HG02943 (cell line): Measurements from ENCODE around the gene RFTN1.

Source experiments
- ATAC-seq: cut with Tn5 transposase; IDR thresholded peaks from one replicate; pipeline ENCODE4 v1.9.1; 2021; ENCODE audit warnings: mild to moderate bottlenecking, low read depth, moderate library complexity; ENCODE audit not compliant: unreplicated experiment

The RFTN1 gene

DNA sequence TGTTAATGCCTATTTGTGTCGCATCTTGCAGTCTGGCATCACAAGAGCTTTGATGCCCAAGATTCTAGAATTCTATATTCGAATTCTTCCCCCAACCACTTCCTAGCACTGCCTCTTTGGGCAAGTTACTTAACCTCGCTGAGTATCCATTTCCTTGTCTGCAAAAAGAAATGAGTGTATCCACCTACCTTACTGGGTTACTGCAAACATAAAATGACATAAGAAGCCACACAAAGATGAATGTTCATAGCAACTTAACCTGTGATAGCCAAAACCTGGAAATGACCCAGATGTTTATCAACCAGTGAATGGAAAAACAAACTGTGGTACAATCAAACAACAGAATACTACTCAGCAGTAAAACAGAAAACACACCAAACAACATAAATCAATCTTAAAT lies 24.9 kb downstream of the RFTN1 start:
- no peak for ATAC-seq

- no peak for ATAC-seq
Measured at GRCh38 chr3:16487511-16488175, 25.9 kb downstream of the RFTN1 start.

- no peak for ATAC-seq
Measured at GRCh38 chr3:16486951-16487480, 26.5 kb downstream of the RFTN1 start.

DNA sequence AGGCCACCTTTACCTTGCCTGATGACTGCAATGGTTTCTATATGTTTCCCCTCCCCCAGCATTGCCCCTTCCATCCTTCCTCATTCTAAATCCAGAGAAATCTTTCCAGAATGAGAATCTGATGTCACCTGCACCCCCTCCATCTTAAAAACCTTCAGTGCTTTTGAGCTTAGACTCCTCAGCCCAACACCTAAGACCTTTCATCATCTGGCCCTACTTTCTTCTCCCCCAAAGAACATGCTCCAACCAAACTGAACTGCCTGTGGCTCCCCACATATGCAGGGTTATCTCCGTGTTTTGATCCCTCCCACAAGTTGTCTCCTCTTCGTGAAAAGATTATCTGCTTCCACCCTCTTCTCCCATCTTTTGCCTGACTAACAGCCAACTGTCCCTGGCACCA lies 27.3 kb downstream of the RFTN1 start:
- ATAC-seq: no peak

- no peak for ATAC-seq
Measured at GRCh38 chr3:16485395-16485992, 28.0 kb downstream of the RFTN1 start.

DNA sequence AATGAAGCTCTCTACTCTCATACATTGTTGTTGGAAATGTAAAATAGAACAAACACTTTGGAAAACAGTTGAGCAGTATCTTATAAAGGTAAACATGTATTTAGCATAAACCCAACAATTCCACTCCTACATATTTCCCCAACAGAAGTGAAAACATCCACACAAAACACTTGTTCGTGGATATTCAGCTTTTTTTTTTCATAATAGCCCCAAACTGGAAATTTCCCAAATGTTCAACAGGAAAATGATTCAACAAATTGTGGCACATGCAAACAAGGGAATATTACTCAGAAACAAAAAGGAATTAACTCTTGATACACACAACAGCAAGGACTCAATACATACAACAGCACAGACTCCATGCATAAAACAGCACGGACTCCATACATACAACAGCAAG lies 28.5 kb downstream of the RFTN1 start:
- ATAC-seq: no peak

- no peak for ATAC-seq
Measured at GRCh38 chr3:16484216-16484615, 29.3 kb downstream of the RFTN1 start.

GRCh38 chr3:16482770-16483531 lies 30.5 kb downstream of the RFTN1 start:
- peak; percentile 52 for ATAC-seq

DNA sequence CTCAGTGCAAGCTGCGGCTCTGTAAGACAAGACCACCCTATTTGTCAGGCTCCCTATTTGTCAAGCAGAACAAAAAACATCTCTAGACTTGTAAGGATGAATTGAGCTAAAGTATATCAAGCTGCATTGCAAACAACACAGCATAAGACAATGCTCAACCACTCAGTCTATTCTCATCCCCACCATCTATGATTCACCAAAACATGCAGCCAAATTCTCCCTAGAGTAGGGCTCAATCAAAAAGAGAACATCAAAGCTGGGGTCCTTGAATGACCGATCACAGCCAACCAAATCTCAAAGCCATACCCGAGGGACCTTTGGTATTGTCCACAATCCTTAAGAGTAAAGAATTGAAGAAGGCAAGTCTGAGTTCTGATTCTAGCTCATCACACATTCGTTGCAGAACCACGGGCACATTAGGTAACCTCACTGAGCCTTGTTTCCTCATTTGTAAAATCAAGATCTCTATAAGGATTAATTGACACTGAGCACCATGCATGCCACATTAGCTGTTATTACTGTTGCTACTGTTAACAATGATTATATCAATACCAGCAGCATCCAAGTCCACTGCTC lies 31.2 kb downstream of the RFTN1 start:
- no peak for ATAC-seq

DNA sequence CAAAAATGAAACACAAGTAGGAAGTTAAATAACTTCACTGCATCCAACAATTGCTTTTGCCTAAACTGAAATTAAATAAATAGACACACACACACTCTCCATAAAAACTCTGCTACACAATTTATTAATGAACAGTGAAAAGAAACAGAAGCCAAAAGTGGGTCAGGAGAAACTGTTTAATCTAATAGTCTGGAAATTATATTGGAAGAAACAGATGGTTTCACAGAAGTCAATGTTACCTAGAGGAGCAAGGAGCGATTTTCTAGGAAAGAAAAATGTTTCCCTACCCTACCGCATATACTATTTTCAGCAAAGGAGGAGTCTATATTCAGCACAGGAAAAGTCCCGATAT lies 32.0 kb downstream of the RFTN1 start:
- no peak for ATAC-seq

DNA sequence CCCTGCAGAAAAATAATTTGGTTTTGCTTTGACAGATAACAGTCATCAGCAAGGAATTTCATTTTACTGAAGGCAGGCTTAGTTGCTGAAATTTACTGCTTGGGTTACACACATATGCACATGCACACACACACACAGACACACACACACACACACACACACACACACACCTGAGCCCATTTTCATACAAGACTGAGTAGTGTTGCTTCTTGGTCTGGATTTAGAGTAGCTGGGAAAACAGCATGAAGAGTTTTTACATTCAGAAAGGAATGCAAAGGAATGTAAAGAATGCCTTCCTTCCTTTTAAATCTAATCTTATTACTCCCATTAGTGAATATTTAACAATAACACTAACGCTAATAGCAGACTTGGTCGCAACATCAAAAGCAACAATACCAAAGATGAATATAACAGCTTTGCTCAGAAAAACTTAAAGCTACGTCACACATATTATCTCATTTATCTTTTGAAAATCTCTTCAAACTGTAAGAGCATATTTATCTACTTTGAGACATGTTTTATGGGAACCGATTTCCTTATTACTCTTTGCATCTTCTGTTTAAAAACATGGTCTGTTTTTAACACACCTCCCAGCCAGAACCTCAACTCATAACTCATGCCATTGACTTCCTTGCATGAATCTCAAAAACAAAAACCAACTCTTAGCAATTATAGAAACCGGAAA lies 32.5 kb downstream of the RFTN1 start:
- ATAC-seq: peak; percentile 54

DNA sequence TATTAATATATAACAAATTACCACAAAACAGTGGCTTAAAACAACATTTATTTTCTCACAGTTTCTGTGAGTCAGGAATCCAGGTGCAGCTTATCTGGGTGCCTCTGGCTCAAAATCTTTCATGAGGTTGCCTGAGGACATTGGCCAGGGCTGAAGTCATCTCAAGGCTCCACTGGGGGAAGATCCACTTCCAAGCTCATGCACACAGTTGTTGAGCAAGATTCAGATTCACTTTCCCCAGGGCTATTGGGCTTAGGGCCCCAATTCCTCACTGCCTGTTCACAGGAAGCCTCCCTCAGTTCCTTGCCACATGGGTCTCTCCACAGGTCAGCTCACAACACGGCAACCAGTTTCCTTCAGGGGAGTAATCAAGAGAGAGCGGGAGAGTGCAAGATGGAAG lies 35.0 kb downstream of the RFTN1 start:
- no peak for ATAC-seq

GRCh38 chr3:16477521-16477920 lies 36.0 kb downstream of the RFTN1 start:
- no peak for ATAC-seq

DNA sequence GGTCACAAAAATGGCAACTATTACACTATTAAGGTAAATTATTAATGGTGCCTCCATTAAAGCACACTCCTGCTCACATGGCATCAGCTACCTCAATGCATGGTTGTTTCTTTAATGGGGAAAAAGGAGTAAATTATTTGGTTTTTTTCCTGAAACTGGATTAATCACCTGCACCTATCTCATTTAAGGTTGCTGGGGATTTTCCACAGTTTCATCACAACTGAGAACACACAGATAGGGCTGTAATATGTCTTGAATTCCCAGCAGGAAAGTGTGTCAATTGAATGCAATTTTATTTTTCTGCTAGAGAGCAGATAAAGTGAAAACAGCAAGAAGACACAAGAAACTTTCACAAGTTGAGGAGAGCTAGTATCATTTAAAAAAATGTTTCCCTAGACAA lies 36.4 kb downstream of the RFTN1 start:
- no peak for ATAC-seq

DNA sequence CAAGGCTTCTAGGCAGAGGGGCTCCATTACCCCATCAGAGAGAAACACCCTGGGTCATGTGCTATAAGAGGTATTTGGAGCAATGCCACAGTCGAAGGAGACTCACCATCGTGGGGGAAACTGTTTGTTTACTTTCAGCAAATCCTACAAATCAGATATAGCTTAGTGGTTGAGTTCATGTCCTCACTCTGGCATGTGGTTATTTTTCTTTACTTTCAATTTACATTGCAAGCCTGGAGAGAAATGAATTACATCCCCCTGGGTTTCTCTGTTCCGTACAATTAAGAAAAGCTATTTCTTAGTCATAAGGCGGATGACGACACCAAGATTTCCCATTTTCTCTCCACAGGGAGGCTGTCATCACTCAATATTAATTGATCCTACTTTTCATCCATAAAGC lies 36.9 kb downstream of the RFTN1 start:
- no peak for ATAC-seq

DNA sequence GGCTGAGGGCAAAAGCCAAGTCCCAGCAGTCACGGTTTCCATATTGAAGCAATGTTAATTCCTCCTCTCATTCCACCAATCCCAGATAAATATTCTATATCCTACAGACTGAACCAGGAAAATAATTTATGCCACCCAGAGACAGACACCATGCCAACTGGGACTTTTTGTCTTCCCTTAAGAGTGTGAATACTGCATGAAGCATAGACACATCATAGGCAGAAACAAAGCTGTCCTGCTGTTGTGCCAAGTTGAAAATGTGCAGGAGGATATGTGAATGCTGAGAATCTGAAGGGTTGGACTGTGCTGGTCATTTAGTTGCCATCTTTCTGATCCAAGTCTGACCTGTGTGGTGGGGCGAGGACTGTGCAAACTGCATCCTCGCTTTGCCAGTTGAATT lies 37.7 kb downstream of the RFTN1 start:
- no peak for ATAC-seq

DNA sequence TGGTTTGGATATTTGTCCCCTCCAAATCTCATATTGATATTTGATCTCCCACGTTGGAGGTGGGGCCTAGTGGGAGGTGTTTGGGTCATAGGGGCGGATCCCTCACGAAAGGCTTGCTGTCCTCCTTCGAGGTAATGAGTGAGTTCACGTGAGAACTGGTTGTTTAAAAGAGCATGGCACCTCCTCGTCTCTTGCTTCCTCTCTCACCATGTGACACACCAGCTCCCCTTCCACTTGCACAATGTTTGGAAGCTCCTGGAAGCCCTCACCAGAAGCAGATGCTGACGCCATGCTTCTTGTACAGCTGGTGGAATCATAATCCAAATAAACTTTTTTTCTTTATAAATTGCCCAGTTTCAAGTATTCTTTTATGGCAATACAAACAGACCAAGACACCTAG lies 38.6 kb downstream of the RFTN1 start:
- no peak for ATAC-seq

- ATAC-seq: no peak
Measured at GRCh38 chr3:16474216-16474615, 39.3 kb downstream of the RFTN1 start.

- no peak for ATAC-seq
Measured at GRCh38 chr3:16472593-16472992, 40.9 kb downstream of the RFTN1 start.

- ATAC-seq: no peak
Measured at GRCh38 chr3:16471897-16472296, 41.6 kb downstream of the RFTN1 start.

DNA sequence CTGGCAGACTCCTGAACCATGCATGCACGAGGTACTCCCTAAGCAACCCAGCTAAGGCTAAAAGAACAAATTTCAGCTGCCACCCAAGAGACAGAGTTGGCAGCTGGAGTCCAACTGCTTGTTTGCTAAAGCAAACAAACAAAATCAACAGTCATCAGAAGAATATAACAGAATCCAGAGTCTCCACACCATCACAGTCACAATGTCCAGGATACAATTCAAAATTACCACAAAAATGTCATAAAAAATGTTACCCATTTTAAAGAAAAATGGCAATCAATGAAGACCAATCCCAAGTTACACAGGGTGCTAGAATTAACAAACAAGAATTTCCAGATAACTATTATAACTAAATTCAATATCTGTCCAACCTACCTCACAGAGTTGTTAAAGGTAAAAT lies 42.9 kb downstream of the RFTN1 start:
- no peak for ATAC-seq
